Activated T-helper 1 cell treated with anti-CD3 and anti-CD28 coated beads, Interleukin-2, amount 50 U/mL, for 16 hours (primary cell): ENCODE measurements around the gene SYT12.
"Not testable (repeated sequence)": the region's sequence is repeated elsewhere in the genome, so short reads cannot be mapped to it uniquely, and the experiment has no call there.

Experiments
- DNase-seq, 2 donors: peaks; one replicate each; pipeline ENCODE4 v3.0.0-alpha.2; 2020; ENCODE audit warnings: low read depth in 1 of 2, low spot score in 1 of 2

Gene SYT12

GRCh38 chr11:67022961-67023956, at the start of gene SYT12:
Gene SYT12, plus strand, starts transcription at chr11:67023134. Its CDS starts 7,011 bp downstream, at chr11:67030145.
- no peak for DNase-seq

GRCh38 chr11:66973956-66974580, 48.9 kb upstream of the SYT12 start:
- DNase-seq: no peak

GRCh38 chr11:66974724-66975404, 48.1 kb upstream of the SYT12 start, which contains the start of gene C11orf86:
Gene C11orf86, plus strand, starts transcription at chr11:66975304. Its CDS starts 59 bp downstream, at chr11:66975363.
- no peak for DNase-seq

GRCh38 chr11:66975405-66976027, 47.4 kb upstream of the SYT12 start:
- DNase-seq: no peak

GRCh38 chr11:66976028-66976467, 46.9 kb upstream of the SYT12 start:
- DNase-seq: no peak

GRCh38 chr11:66976925-66977324, 46.0 kb upstream of the SYT12 start:
- DNase-seq: no peak

GRCh38 chr11:66978229-66978628, 44.7 kb upstream of the SYT12 start:
- no peak for DNase-seq

- DNase-seq: no peak
Measured at GRCh38 chr11:66978717-66979116, 44.2 kb upstream of the SYT12 start.

GRCh38 chr11:66979336-66979980, 43.5 kb upstream of the SYT12 start:
- DNase-seq: no peak

- no peak for DNase-seq
Measured at GRCh38 chr11:66981976-66982578, 40.9 kb upstream of the SYT12 start.

GRCh38 chr11:66983275-66983924, 39.5 kb upstream of the SYT12 start:
- DNase-seq: no peak

GRCh38 chr11:66985508-66986177, 37.3 kb upstream of the SYT12 start:
- no peak for DNase-seq

GRCh38 chr11:66986178-66986545, 36.8 kb upstream of the SYT12 start:
- DNase-seq: no peak

- DNase-seq: no peak
Measured at GRCh38 chr11:66987158-66987620, 35.7 kb upstream of the SYT12 start.

- no peak for DNase-seq
Measured at GRCh38 chr11:66987924-66988637, 34.9 kb upstream of the SYT12 start.

- DNase-seq: not testable (repeated sequence)
Measured at GRCh38 chr11:66988741-66989140, 34.2 kb upstream of the SYT12 start.

- DNase-seq: not testable (repeated sequence)
Measured at GRCh38 chr11:66989360-66989759, 33.6 kb upstream of the SYT12 start.

- DNase-seq: no peak
Measured at GRCh38 chr11:66992041-66992440, 30.9 kb upstream of the SYT12 start.
